Keratinocyte (primary cell): ENCODE data around the gene HIVEP2. TPM values are rescaled to one million over a fixed set of nuclear protein-coding genes. Genes with fewer than 3 reads are reported as not detected.

Experiments
- DNase-seq: peaks from one replicate; pipeline ENCODE4 v3.0.0-alpha.2; 2011; ENCODE audit warnings: low read depth, missing footprints, low spot score
- FAIRE-seq: peaks from 2 replicates; lab custom pipeline; 2011; peaks lifted over from hg19 to GRCh38; lab: Jason Lieb, UNC
- H2AFZ ChIP-seq: 2 replicates; pipeline ENCODE4 v1.6.0; 2012; ENCODE audit warnings: low read length, control low read depth, inconsistent platforms; ENCODE audit not compliant: control insufficient read depth
- H3K27ac ChIP-seq: 2 replicates; pipeline ENCODE4 v1.5.1; 2011; ENCODE audit warnings: low read length; ENCODE audit not compliant: control insufficient read depth, insufficient read depth
- H3K27me3 ChIP-seq: 3 replicates; pipeline ENCODE4 v1.6.0; 2011; ENCODE audit warnings: low read length; ENCODE audit not compliant: control insufficient read depth, insufficient read depth; ENCODE audit errors: extremely low read depth
- H3K36me3 ChIP-seq, 2 experiments: 2 replicates in 1 of 2; 3 replicates in 1 of 2; pipeline ENCODE4 v1.5.1; 2011; ENCODE audit warnings: low read length in 2 of 2, mild to moderate bottlenecking in 1 of 2; ENCODE audit not compliant: control insufficient read depth in 2 of 2, insufficient read depth in 2 of 2; ENCODE audit errors: extremely low read depth in 1 of 2
- H3K4me1 ChIP-seq: 3 replicates; pipeline ENCODE4 v1.5.1; 2011; ENCODE audit warnings: low read length; ENCODE audit not compliant: control insufficient read depth, insufficient read depth; ENCODE audit errors: extremely low read depth
- H3K4me2 ChIP-seq: 3 replicates; pipeline ENCODE4 v1.6.0; 2011; ENCODE audit warnings: low read depth, low read length; ENCODE audit not compliant: control insufficient read depth, insufficient read depth; ENCODE audit errors: extremely low read depth
- H3K4me3 ChIP-seq, 3 experiments: fragments of 200-600 bp in 1 of 3; sonication (generic) in 1 of 3; 2 replicates in 2 of 3; 3 replicates in 1 of 3; pipeline ENCODE4 v1.5.1; 2011 to 2016; ENCODE audit warnings: low read length in 3 of 3, mild to moderate bottlenecking in 3 of 3, control low read depth in 2 of 3, inconsistent platforms in 1 of 3, low read depth in 1 of 3, mixed read lengths in 1 of 3, mixed run types in 1 of 3, moderate library complexity in 1 of 3; ENCODE audit not compliant: control insufficient read depth in 2 of 3, insufficient read depth in 2 of 3; ENCODE audit errors: extremely low read depth in 1 of 3
- H3K79me2 ChIP-seq: 2 replicates; pipeline ENCODE4 v1.6.0; 2012; ENCODE audit warnings: low read length; ENCODE audit not compliant: control insufficient read depth, insufficient read depth
- H3K9ac ChIP-seq: 3 replicates; pipeline ENCODE4 v1.6.0; 2011; ENCODE audit warnings: low read length; ENCODE audit not compliant: control insufficient read depth, insufficient read depth; ENCODE audit errors: extremely low read depth
- H3K9me1 ChIP-seq: 3 replicates; pipeline ENCODE4 v1.6.0; 2011; ENCODE audit warnings: low read length; ENCODE audit not compliant: control insufficient read depth, insufficient read depth; ENCODE audit errors: extremely low read depth
- H3K9me3 ChIP-seq: 2 replicates; pipeline ENCODE4 v1.5.1; 2012; ENCODE audit warnings: low read depth, low read length; ENCODE audit not compliant: control insufficient read depth
- H4K20me1 ChIP-seq: 3 replicates; pipeline ENCODE4 v1.6.0; 2011; ENCODE audit warnings: low read length; ENCODE audit not compliant: control insufficient read depth, insufficient read depth; ENCODE audit errors: extremely low read depth
- EZH2 ChIP-seq: IDR thresholded peaks from one replicate; pipeline ENCODE4 v1.6.1; 2012; ENCODE audit warnings: inconsistent platforms, mild to moderate bottlenecking, low read length, moderate library complexity
- dilution Hi-C: fragments of 300-500 bp; cut with MboI; formaldehyde crosslinking; loops from one replicate; pipeline ENCODE4 v1.7.0; 2020; ENCODE audit warnings: low sequenced_read_pairs; ENCODE audit not compliant: extremely low pct_ligation_motif_present
- polyA plus RNA-seq, 5 experiments: library from polyadenylated mRNA; depleted of rRNA in 3 of 5; stranded (reverse) in 3 of 5; stranded (forward) in 1 of 5; unstranded in 1 of 5; fragments of >200 nt; gene quantifications; 1 replicate in 1 of 5; 2 replicates in 3 of 5; 3 replicates in 1 of 5; pipeline versions ENCODE4 v1.2.1 to v1.2.3, GENCODE V29; 2011 to 2012; ENCODE audit warnings: missing spikeins in 2 of 5, low read depth in 1 of 5, low replicate concordance in 1 of 5
- TF ChIP-seq, protein P1 (sequence below), 3 experiments: IDR thresholded peaks in 1 of 3; conservative IDR thresholded peaks in 1 of 3; optimal IDR thresholded peaks in 1 of 3; 2 replicates in 2 of 3; 3 replicates in 1 of 3; pipeline versions ENCODE3 to v1.5.1; 2011; ENCODE audit warnings: low read length in 3 of 3, mild to moderate bottlenecking in 3 of 3, moderate library complexity in 2 of 3, control low read depth in 1 of 3, inconsistent platforms in 1 of 3; ENCODE audit not compliant: insufficient read depth in 2 of 3; ENCODE audit errors: extremely low read depth in 1 of 3

HIVEP2 gene
- polyA plus RNA-seq, 1 donor (not counting 4 experiments of a cell fraction or from before 2014, with no cell fraction given): 8.9 TPM

DNA sequence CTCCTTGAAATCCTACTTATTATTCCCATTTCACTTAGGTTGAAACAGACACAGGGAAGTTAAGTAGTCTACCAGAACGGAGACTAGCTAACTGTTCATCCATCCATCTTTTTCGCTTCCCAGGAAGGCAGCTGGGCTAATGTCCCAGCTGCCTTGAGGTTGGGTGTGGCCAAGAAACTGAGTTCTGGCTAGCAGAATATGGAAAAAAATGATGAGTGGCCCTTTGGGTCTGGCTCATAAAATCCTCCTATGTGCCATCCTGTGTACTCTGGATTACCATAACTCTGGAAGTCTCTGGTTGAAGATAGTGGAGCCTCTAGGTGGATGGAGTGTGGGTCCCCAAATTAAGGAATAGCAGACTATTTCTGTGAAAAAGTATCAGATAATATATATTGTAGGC lies 206.2 kb downstream of the HIVEP2 start:
- Histone ChIP-seq H3K9ac (no peak overlapping the region), H3K4me1 (peaks cover 11% of the 10 kb centered on the region), H3K4me3 (no peak overlapping the region), H3K27ac (no peak overlapping the region), H3K36me3 (no peaks in the 10 kb centered on the region), H3K9me3 (no peaks in the 10 kb centered on the region), H3K9me1 (no peaks in the 10 kb centered on the region), H2AFZ (no peak overlapping the region), H3K4me2 (no peak overlapping the region), H4K20me1 (no peaks in the 10 kb centered on the region), H3K79me2 (no peaks in the 10 kb centered on the region), H3K27me3 (no peaks in the 10 kb centered on the region)
- TF ChIP-seq, protein P1, sequence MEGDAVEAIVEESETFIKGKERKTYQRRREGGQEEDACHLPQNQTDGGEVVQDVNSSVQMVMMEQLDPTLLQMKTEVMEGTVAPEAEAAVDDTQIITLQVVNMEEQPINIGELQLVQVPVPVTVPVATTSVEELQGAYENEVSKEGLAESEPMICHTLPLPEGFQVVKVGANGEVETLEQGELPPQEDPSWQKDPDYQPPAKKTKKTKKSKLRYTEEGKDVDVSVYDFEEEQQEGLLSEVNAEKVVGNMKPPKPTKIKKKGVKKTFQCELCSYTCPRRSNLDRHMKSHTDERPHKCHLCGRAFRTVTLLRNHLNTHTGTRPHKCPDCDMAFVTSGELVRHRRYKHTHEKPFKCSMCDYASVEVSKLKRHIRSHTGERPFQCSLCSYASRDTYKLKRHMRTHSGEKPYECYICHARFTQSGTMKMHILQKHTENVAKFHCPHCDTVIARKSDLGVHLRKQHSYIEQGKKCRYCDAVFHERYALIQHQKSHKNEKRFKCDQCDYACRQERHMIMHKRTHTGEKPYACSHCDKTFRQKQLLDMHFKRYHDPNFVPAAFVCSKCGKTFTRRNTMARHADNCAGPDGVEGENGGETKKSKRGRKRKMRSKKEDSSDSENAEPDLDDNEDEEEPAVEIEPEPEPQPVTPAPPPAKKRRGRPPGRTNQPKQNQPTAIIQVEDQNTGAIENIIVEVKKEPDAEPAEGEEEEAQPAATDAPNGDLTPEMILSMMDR (optimal IDR thresholded peaks at IDR 0.05 in 1 of 3, IDR thresholded peaks at IDR 0.05 in 1 of 3, conservative IDR thresholded peaks at IDR 0.05 in 1 of 3; ENCODE audit: extremely low read depth in 1 of 3, insufficient read depth in 2 of 3, low read length in 3 of 3): no peak
- TF ChIP-seq EZH2: no peak
- no peak for FAIRE-seq
- no peak for DNase-seq
- dilution Hi-C loops: no loop called here

DNA sequence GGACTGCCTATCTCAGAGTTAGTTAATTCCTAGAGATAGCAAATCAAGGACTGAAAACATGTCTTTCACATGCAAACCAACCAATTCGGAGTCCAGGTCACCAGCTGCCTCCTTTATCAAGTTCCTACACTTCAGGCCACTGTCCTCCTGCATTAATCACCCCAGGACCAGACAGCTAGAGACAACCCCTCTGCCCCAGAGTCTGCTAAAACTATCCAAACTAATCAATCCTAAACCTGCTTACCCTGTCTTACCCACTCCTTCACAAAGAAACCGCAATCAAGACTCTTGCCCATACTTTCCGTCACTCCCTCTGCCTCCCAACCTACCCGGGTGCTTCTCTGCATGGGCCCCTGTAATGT lies 207.0 kb downstream of the HIVEP2 start:
- no peaks in the 10 kb centered on the region for H3K9me1 ChIP-seq
- DNase-seq (no peak), FAIRE-seq (no peak)
- H3K27ac ChIP-seq: peak overlapping the region; percentile 61
- TF ChIP-seq EZH2: no peak
- TF ChIP-seq, protein P1 (optimal IDR thresholded peaks at IDR 0.05 in 1 of 3, IDR thresholded peaks at IDR 0.05 in 1 of 3, conservative IDR thresholded peaks at IDR 0.05 in 1 of 3; ENCODE audit: extremely low read depth in 1 of 3, insufficient read depth in 2 of 3, low read length in 3 of 3): no peak
- H2AFZ ChIP-seq: no peak overlapping the region
- H3K79me2 ChIP-seq: no peaks in the 10 kb centered on the region
- dilution Hi-C loops: no loop called here
- no peaks in the 10 kb centered on the region for H3K36me3 ChIP-seq
- H3K9me3 ChIP-seq: no peaks in the 10 kb centered on the region
- H3K27me3 ChIP-seq: no peaks in the 10 kb centered on the region
- no peak overlapping the region for H3K4me3 ChIP-seq
- peaks cover 11% of the 10 kb centered on the region for H3K4me1 ChIP-seq
- H3K9ac ChIP-seq: no peak overlapping the region
- no peak overlapping the region for H3K4me2 ChIP-seq
- H4K20me1 ChIP-seq: no peaks in the 10 kb centered on the region
